Measurements from ENCODE around the gene EXD1. TPM values are rescaled to one million over a fixed set of nuclear protein-coding genes. Genes with fewer than 3 reads are reported as not detected.
A peak's percentile ranks its signal among the peaks of the same experiment; 100 is the strongest.
"Not testable (repeated sequence)": the region's sequence is repeated elsewhere in the genome, so short reads cannot be mapped to it uniquely, and the experiment has no call there.

Gene EXD1
- total RNA-seq, 2 donors from 2014 or later, result not detected

- Mint-ChIP-seq H3K36me3 (ENCODE audit: insufficient read depth in 2 of 2) (no peaks in the 10 kb centered on the region), H3K4me1 (ENCODE audit: low read depth) (no peaks in the 10 kb centered on the region), H3K27ac (no peak overlapping the region), H3K27me3 (ENCODE audit: low read depth) (no peaks in the 10 kb centered on the region), H3K9me3 (no peaks in the 10 kb centered on the region), H3K4me3 (no peak overlapping the region)
- ATAC-seq (replicated peaks in 1 of 2) (no peak), DNase-seq (no peak)
Observed at GRCh38 chr15:41254560-41254959, 24.0 kb upstream of the EXD1 start.

- Mint-ChIP-seq H3K9me3 (no peaks in the 10 kb centered on the region), H3K4me3 (no peak overlapping the region), H3K36me3 (ENCODE audit: insufficient read depth in 2 of 2) (no peaks in the 10 kb centered on the region), H3K27me3 (ENCODE audit: low read depth) (no peaks in the 10 kb centered on the region), H3K4me1 (ENCODE audit: low read depth) (no peaks in the 10 kb centered on the region), H3K27ac (no peak overlapping the region)
- ATAC-seq (replicated peaks in 1 of 2), result no peak
- no peak for DNase-seq
Observed at GRCh38 chr15:41251411-41251810, 20.9 kb upstream of the EXD1 start.

- not testable (repeated sequence) for ATAC-seq (replicated peaks in 1 of 2); DNase-seq; H3K27me3 Mint-ChIP-seq (ENCODE audit: low read depth); H3K4me3 Mint-ChIP-seq; H3K9me3 Mint-ChIP-seq; H3K4me1 Mint-ChIP-seq (ENCODE audit: low read depth); H3K36me3 Mint-ChIP-seq (ENCODE audit: insufficient read depth in 2 of 2); H3K27ac Mint-ChIP-seq
Observed at GRCh38 chr15:41250745-41251144, 20.2 kb upstream of the EXD1 start.

GRCh38 chr15:41241221-41241964, 10.8 kb upstream of the EXD1 start:
- Mint-ChIP-seq H3K27ac (no peak overlapping the region), H3K4me3 (no peak overlapping the region), H3K9me3 (no peaks in the 10 kb centered on the region), H3K4me1 (ENCODE audit: low read depth) (peaks cover 5% of the 10 kb centered on the region), H3K36me3 (ENCODE audit: insufficient read depth in 2 of 2) (no peaks in the 10 kb centered on the region), H3K27me3 (ENCODE audit: low read depth) (no peaks in the 10 kb centered on the region)
- DNase-seq, result no peak
- ATAC-seq (replicated peaks in 1 of 2), result no peak

- Mint-ChIP-seq H3K4me1 (ENCODE audit: low read depth) (peaks cover 10% of the 10 kb centered on the region), H3K4me3 (no peak overlapping the region), H3K27me3 (ENCODE audit: low read depth) (no peaks in the 10 kb centered on the region), H3K27ac (no peak overlapping the region), H3K36me3 (ENCODE audit: insufficient read depth in 2 of 2) (no peaks in the 10 kb centered on the region), H3K9me3 (no peaks in the 10 kb centered on the region)
- ATAC-seq (replicated peaks in 1 of 2) (no peak), DNase-seq (no peak)
Observed at GRCh38 chr15:41238100-41238499, 7.5 kb upstream of the EXD1 start.

- Mint-ChIP-seq H3K27ac (no peak overlapping the region), H3K9me3 (no peaks in the 10 kb centered on the region), H3K27me3 (ENCODE audit: low read depth) (no peaks in the 10 kb centered on the region)
Observed at GRCh38 chr15:41235929-41236328, 5.4 kb upstream of the EXD1 start.

GRCh38 chr15:41235228-41235627, 4.7 kb upstream of the EXD1 start:
- not testable (repeated sequence) for ATAC-seq (replicated peaks in 1 of 2); H3K9me3 Mint-ChIP-seq; H3K4me3 Mint-ChIP-seq; H3K36me3 Mint-ChIP-seq (ENCODE audit: insufficient read depth in 2 of 2); H3K27ac Mint-ChIP-seq; H3K27me3 Mint-ChIP-seq (ENCODE audit: low read depth); DNase-seq
- peaks cover 35% of the 10 kb centered on the region for H3K4me1 Mint-ChIP-seq (ENCODE audit: low read depth)

More at GRCh38 chr15:41235929-41236328, 5.4 kb upstream of the EXD1 start:
- H3K4me3 Mint-ChIP-seq, result no peak overlapping the region
- DNase-seq (no peak), ATAC-seq (replicated peaks in 1 of 2) (no peak)
- H3K36me3 Mint-ChIP-seq (ENCODE audit: insufficient read depth in 2 of 2), result peaks cover 0 to 2% of the 10 kb centered on the region in 2 donors
- peaks cover 28% of the 10 kb centered on the region for H3K4me1 Mint-ChIP-seq (ENCODE audit: low read depth)

GRCh38 chr15:41233367-41233771, 2.8 kb upstream of the EXD1 start:
- peaks cover 36% of the 10 kb centered on the region for H3K4me1 Mint-ChIP-seq (ENCODE audit: low read depth)
- H3K9me3 Mint-ChIP-seq, result peaks cover 0 to 2% of the 10 kb centered on the region in 2 donors
- H3K4me3 Mint-ChIP-seq, result no peak overlapping the region
- DNase-seq (no peak), ATAC-seq (replicated peaks in 1 of 2) (no peak)
- peaks cover 2% of the 10 kb centered on the region in 2 donors for H3K36me3 Mint-ChIP-seq (ENCODE audit: insufficient read depth in 2 of 2)
- no peaks in the 10 kb centered on the region for H3K27me3 Mint-ChIP-seq (ENCODE audit: low read depth)
- H3K27ac Mint-ChIP-seq, result no peak overlapping the region

- DNase-seq (no peak), ATAC-seq (replicated peaks in 1 of 2) (peak; percentile 59 to 60)
- Mint-ChIP-seq H3K4me3 (peak overlapping the region; percentile 83 to 92), H3K27ac (peak overlapping the region; percentile 76), H3K9me3 (peaks cover 0 to 2% of the 10 kb centered on the region in 2 donors), H3K36me3 (ENCODE audit: insufficient read depth in 2 of 2) (peaks cover 2% of the 10 kb centered on the region in 2 donors), H3K27me3 (ENCODE audit: low read depth) (no peaks in the 10 kb centered on the region), H3K4me1 (ENCODE audit: low read depth) (peaks cover 31% of the 10 kb centered on the region)
Observed at GRCh38 chr15:41231422-41232226, 1.1 kb upstream of the EXD1 start.

- H3K27ac Mint-ChIP-seq, result peak overlapping the region; percentile 57
- H3K36me3 Mint-ChIP-seq (ENCODE audit: insufficient read depth in 2 of 2), result peaks cover 2% of the 10 kb centered on the region in 2 donors
- peak overlapping the region; percentile 83 to 92 for H3K4me3 Mint-ChIP-seq
- ATAC-seq (replicated peaks in 1 of 2) (no peak), DNase-seq (no peak)
- peaks cover 31% of the 10 kb centered on the region for H3K4me1 Mint-ChIP-seq (ENCODE audit: low read depth)
- H3K9me3 Mint-ChIP-seq, result peaks cover 0 to 2% of the 10 kb centered on the region in 2 donors
- H3K27me3 Mint-ChIP-seq (ENCODE audit: low read depth), result no peaks in the 10 kb centered on the region
Observed at GRCh38 chr15:41230345-41230649, 260 bp downstream of the EXD1 start.

GRCh38 chr15:41219381-41219780, 11.2 kb downstream of the EXD1 start:
- DNase-seq (no peak), ATAC-seq (replicated peaks in 1 of 2) (no peak)
- no peaks in the 10 kb centered on the region for H3K4me1 Mint-ChIP-seq (ENCODE audit: low read depth)
- H3K36me3 Mint-ChIP-seq (ENCODE audit: insufficient read depth in 2 of 2), result no peaks in the 10 kb centered on the region
- no peak overlapping the region for H3K4me3 Mint-ChIP-seq
- H3K9me3 Mint-ChIP-seq, result no peaks in the 10 kb centered on the region
- peaks cover 27% of the 10 kb centered on the region for H3K27me3 Mint-ChIP-seq (ENCODE audit: low read depth)
- no peak overlapping the region for H3K27ac Mint-ChIP-seq

- DNase-seq (no peak), ATAC-seq (replicated peaks in 1 of 2) (no peak)
- no peak overlapping the region for H3K27ac Mint-ChIP-seq
Observed at GRCh38 chr15:41218851-41219250, 11.7 kb downstream of the EXD1 start.

GRCh38 chr15:41215708-41216107, 14.8 kb downstream of the EXD1 start:
- no peaks in the 10 kb centered on the region for H3K9me3 Mint-ChIP-seq
- no peaks in the 10 kb centered on the region for H3K36me3 Mint-ChIP-seq (ENCODE audit: insufficient read depth in 2 of 2)
- DNase-seq (no peak), ATAC-seq (replicated peaks in 1 of 2) (no peak)
- H3K4me3 Mint-ChIP-seq, result no peak overlapping the region
- no peaks in the 10 kb centered on the region for H3K4me1 Mint-ChIP-seq (ENCODE audit: low read depth)
- H3K27ac Mint-ChIP-seq, result no peak overlapping the region
- H3K27me3 Mint-ChIP-seq (ENCODE audit: low read depth), result peaks cover 31% of the 10 kb centered on the region

More at GRCh38 chr15:41218851-41219250, 11.7 kb downstream of the EXD1 start:
- no peaks in the 10 kb centered on the region for H3K4me1 Mint-ChIP-seq (ENCODE audit: low read depth)
- no peak overlapping the region for H3K4me3 Mint-ChIP-seq
- H3K36me3 Mint-ChIP-seq (ENCODE audit: insufficient read depth in 2 of 2), result no peaks in the 10 kb centered on the region
- H3K27me3 Mint-ChIP-seq (ENCODE audit: low read depth), result peaks cover 29% of the 10 kb centered on the region
- H3K9me3 Mint-ChIP-seq, result no peaks in the 10 kb centered on the region

All from activated T-cell treated with anti-CD3 and anti-CD28 coated beads, Interleukin-2, amount 50 U/mL, for 72 hours (primary cell).